HCT116 (cell line): ENCODE data around the gene EIF2AK3.

Source experiments
- ELF1 ChIP-seq: IDR thresholded peaks from 2 replicates; pipeline ENCODE4 v1.6.1; 2012; ENCODE audit warnings: low read depth, borderline replicate concordance
- EZH2 ChIP-seq: fragments of 200-600 bp; sonication (generic); IDR thresholded peaks from 2 replicates; pipeline ENCODE4 v1.6.1; 2017; ENCODE audit warnings: antibody characterized with exemption, mixed run types
- EZH2phosphoT487 ChIP-seq: fragments of 200-600 bp; IDR thresholded peaks from 2 replicates; pipeline ENCODE4 v1.6.1; 2018; ENCODE audit warnings: antibody characterized with exemption, borderline replicate concordance
- JUND ChIP-seq: IDR thresholded peaks from 2 replicates; pipeline ENCODE4 v1.6.1; 2012
- POLR2A ChIP-seq: IDR thresholded peaks from 2 replicates; pipeline ENCODE4 v1.7.0; 2011; ENCODE audit warnings: borderline replicate concordance; ENCODE audit not compliant: insufficient read depth, insufficient read length; ENCODE audit errors: extremely low read depth
- POLR2AphosphoS5 ChIP-seq: IDR thresholded peaks from 2 replicates; pipeline ENCODE4 v1.6.1; 2011; ENCODE audit warnings: mild to moderate bottlenecking, low read depth, low read length, moderate library complexity
- SIN3A ChIP-seq: IDR thresholded peaks from 2 replicates; pipeline ENCODE4 v1.6.1; 2012; ENCODE audit warnings: low read depth
- SP1 ChIP-seq: IDR thresholded peaks from 2 replicates; pipeline ENCODE4 v1.6.1; 2012; ENCODE audit warnings: low read depth
- SRF ChIP-seq: IDR thresholded peaks from 2 replicates; pipeline ENCODE4 v1.6.1; 2012; ENCODE audit warnings: low read depth
- YY1 ChIP-seq: IDR thresholded peaks from 2 replicates; pipeline ENCODE4 v1.6.1; 2011; ENCODE audit warnings: low read length, low read depth, moderate library complexity, mild to moderate bottlenecking; ENCODE audit not compliant: insufficient replicate concordance; ENCODE audit errors: extremely low read depth
- ZFX ChIP-seq: fragments of 450-650 bp; IDR thresholded peaks from 2 replicates; pipeline ENCODE4 v1.6.1; 2017
- TF ChIP-seq, protein P1 (sequence below): IDR thresholded peaks from 2 replicates; pipeline ENCODE4 v1.6.1; 2012
- TF ChIP-seq, protein P2 (sequence below), 3 experiments: fragments of 200-600 bp in 1 of 3; sonication (generic) in 1 of 3; IDR thresholded peaks in 2 of 3; conservative IDR thresholded peaks in 1 of 3; 2 replicates each; pipeline ENCODE4 v1.5.1; 2012 to 2017; ENCODE audit warnings: low read depth in 2 of 3, low read length in 2 of 3, antibody characterized with exemption in 1 of 3, borderline replicate concordance in 1 of 3, control low read depth in 1 of 3, mild to moderate bottlenecking in 1 of 3, mixed read lengths in 1 of 3, mixed run types in 1 of 3, moderate library complexity in 1 of 3; ENCODE audit not compliant: insufficient read depth in 1 of 3
- TF ChIP-seq, protein P3 (sequence below): IDR thresholded peaks from 2 replicates; pipeline ENCODE4 v1.6.1; 2012

DNA sequence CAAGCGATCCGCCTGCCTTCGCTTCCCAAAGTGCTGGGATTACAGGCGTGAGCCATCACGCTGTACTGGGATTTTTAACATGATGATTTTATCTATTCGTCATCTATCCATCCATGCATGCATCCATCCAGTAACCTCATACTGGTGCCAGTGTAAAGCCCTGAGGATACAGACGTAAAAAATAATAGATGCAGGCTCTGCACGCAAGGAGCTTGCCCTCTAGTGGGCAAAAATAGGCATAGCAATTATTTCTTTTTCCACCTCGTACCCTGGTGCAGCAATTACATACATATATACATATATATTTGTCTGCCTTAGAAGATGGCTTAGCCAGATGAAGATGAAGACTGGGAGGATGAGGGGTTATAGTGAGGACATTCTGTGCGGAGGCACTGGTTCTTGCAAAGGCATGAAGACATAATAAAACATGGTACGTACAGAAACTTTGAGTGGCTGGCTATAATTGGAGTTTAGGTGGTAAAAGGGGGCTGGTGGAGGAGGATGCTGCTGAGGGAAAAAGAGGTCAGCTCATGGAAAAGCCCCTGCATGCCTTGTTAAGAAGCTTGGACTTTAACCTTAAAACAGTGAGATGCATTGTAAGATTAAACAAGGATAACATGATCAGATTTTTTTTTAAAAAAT is 44.6 kb upstream of the EIF2AK3 start:
- TF ChIP-seq, protein P1, sequence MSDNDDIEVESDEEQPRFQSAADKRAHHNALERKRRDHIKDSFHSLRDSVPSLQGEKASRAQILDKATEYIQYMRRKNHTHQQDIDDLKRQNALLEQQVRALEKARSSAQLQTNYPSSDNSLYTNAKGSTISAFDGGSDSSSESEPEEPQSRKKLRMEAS: no peak
- TF ChIP-seq SIN3A (no peak), YY1 (no peak), POLR2A (no peak), POLR2AphosphoS5 (no peak), SRF (no peak), JUND (no peak), ELF1 (no peak), EZH2 (no peak), SP1 (no peak), ZFX (no peak), EZH2phosphoT487 (no peak)
- TF ChIP-seq, protein P2, sequence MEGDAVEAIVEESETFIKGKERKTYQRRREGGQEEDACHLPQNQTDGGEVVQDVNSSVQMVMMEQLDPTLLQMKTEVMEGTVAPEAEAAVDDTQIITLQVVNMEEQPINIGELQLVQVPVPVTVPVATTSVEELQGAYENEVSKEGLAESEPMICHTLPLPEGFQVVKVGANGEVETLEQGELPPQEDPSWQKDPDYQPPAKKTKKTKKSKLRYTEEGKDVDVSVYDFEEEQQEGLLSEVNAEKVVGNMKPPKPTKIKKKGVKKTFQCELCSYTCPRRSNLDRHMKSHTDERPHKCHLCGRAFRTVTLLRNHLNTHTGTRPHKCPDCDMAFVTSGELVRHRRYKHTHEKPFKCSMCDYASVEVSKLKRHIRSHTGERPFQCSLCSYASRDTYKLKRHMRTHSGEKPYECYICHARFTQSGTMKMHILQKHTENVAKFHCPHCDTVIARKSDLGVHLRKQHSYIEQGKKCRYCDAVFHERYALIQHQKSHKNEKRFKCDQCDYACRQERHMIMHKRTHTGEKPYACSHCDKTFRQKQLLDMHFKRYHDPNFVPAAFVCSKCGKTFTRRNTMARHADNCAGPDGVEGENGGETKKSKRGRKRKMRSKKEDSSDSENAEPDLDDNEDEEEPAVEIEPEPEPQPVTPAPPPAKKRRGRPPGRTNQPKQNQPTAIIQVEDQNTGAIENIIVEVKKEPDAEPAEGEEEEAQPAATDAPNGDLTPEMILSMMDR (IDR thresholded peaks at IDR 0.05 in 2 of 3, conservative IDR thresholded peaks at IDR 0.05 in 1 of 3; ENCODE audit: borderline replicate concordance in 1 of 3, insufficient read depth in 1 of 3, low read depth in 2 of 3, low read length in 2 of 3): peak; percentile 74 to 88 (median 77)
- TF ChIP-seq, protein P3, sequence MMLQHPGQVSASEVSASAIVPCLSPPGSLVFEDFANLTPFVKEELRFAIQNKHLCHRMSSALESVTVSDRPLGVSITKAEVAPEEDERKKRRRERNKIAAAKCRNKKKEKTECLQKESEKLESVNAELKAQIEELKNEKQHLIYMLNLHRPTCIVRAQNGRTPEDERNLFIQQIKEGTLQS: no peak
